GM12873 (cell line): Measurements from ENCODE around the gene YIF1A.
A peak's percentile ranks its signal among the peaks of the same experiment; 100 is the strongest.

Source experiments
- TF ChIP-seq, protein P1 (sequence below): IDR thresholded peaks from 2 replicates; pipeline ENCODE4 v1.5.1; 2012; ENCODE audit warnings: low read depth, mild to moderate bottlenecking, moderate library complexity, low read length, control low read depth; ENCODE audit not compliant: insufficient read depth; ENCODE audit errors: missing control alignments

Gene YIF1A

DNA sequence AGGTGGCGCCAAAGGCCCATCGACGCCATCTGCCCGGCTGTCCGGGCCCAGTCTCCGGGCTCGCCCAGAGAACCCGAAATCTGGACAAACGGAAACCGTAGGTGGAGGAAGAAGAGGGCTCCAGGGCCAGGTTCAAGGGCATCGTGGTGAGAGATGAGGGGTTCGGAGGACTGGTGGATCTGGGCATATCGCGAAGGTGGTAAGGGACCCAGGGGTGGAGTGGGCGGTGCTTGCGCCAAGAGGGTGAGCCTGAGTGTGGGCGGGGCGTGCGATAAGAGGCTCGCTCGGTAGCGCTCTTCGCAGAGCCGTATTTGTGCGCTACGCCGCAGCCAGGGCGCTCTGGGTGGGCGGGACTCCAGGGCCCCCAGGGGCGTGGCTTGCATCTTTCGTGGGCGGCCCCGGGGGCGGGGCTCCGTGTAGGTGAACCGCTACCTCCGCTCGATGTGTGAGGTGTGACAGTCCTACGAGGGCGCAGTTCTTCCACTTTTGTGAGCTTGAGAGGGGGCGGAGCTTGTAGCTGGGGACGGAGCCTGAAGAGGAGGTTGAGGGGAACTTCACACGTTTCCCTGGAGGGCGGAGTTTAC is 23.1 kb upstream of the YIF1A start:
- TF ChIP-seq, protein P1, sequence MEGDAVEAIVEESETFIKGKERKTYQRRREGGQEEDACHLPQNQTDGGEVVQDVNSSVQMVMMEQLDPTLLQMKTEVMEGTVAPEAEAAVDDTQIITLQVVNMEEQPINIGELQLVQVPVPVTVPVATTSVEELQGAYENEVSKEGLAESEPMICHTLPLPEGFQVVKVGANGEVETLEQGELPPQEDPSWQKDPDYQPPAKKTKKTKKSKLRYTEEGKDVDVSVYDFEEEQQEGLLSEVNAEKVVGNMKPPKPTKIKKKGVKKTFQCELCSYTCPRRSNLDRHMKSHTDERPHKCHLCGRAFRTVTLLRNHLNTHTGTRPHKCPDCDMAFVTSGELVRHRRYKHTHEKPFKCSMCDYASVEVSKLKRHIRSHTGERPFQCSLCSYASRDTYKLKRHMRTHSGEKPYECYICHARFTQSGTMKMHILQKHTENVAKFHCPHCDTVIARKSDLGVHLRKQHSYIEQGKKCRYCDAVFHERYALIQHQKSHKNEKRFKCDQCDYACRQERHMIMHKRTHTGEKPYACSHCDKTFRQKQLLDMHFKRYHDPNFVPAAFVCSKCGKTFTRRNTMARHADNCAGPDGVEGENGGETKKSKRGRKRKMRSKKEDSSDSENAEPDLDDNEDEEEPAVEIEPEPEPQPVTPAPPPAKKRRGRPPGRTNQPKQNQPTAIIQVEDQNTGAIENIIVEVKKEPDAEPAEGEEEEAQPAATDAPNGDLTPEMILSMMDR: no peak

DNA sequence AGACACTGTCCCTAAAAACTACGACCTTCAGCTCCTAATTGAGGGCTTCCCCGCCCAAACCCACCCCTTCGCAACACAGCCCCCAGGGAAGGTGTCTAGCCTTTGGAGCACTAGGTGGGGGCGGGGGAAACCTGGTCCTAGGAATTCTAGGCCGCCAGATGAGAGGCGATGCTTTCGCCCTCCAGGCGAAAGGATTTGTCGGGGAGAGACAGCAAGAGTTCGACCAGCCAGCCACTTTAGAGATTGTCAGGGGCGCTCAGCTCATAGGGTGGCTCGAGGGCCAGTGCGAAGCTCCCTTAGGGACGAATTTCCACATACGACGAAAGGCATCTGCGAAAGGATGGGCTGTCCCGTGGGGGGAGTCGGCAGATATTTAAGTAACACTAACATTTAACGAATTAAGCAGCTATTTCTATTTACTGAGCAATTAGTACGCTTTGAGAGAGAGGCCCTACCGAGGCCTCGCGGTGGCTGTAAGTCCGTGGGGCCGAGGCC is 22.6 kb upstream of the YIF1A start:
- TF ChIP-seq, protein P1: peak; percentile 85

DNA sequence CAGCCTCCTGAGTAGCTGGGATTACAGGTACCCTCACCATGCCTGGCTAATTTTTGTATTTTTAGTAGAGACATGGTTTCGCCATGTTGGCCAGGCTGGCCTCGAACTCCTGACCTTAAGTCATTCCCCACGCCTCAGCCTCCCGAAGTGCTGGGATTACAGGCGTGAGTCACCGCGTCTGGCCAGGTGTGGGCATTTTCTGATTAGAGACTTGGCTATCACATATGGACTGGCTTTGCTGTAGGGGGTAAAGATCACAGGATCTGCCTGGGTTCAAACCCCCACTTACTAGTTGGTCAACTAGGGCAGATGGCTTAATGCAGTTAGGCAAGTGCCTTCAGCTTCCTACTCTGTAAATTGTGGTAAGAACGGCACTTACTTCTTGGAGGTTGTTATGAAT is 21.4 kb upstream of the YIF1A start:
- TF ChIP-seq, protein P1: no peak

DNA sequence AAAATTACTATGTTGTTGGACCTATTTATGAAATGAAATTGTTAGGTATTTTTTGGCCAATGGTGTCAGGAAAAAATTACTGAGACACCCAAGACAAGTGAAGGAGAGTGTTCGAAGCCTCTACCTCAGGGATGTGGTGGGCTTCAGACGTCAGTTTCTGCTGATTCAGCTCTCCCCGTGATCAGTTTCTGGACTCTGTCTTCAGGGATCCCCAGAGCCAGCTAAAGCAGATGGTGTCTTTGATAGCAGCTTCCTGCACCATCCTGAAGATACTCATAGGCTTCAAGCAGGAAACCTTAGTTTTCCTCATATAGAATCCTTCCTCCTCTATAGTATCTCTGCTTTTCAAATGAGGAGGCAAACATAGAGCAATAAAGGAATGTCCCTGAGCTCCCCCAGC is 20.5 kb upstream of the YIF1A start:
- TF ChIP-seq, protein P1: no peak

DNA sequence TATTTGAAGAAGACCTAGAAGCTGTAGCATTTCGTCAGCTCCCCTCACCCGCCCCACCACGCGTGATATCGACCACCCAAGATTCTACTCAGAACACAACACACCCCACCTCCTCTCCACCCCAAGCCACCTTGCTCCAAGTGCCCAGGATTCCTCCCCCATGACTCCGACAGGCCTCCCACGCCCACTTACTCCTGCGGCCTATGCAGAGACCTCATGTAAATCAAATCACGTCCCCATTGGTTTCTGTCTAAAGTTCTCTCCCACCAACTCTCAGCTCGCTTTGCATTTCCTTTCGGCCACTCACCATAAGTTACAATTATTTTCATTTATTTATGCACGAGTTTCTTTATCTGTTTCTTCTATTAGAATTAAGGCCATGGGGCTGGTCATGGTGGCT is 13.7 kb upstream of the YIF1A start:
- TF ChIP-seq, protein P1: no peak

DNA sequence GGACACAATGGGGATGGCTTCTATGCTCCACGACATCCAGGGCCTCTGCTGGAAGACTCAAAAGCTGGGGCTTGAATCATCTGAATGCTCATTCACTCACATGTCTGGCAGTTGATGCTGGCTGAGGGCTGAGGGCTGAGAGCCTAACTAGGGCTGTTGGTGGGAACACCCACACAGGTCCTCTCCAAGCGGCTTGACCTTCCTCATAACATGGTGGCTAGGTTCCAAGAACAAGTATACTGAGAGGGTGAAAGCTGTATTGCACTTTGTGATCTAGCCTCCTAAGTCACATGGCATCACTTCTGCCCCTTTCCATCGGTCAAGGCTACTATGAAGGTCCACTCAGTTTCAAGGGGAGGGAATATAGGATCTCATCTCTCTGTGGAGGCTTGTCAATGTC is 10.2 kb upstream of the YIF1A start:
- TF ChIP-seq, protein P1: no peak

DNA sequence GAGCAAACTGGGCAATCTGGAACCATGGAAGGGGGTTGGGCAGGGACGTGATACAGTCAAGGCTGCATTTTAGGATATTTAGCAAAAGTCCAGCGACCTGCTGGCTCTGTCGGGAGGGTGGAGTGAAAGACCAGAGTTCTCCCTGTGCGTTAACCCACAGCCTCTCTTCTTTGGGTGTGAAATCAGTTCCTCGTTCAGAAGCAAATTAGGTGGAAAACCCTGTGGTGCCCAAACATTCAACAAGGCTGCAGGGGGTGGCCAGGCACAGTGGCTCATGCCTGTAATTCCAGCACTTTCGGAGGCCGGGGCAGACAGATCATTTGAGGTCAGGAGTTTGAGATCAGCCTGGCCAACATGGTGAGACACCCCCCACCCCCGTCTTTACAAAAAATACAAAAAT is 8.7 kb upstream of the YIF1A start:
- TF ChIP-seq, protein P1: no peak
